Head of caudate nucleus (tissue), 42 donors: Measurements from ENCODE around the gene DHRS1.
A peak's percentile ranks its signal among the peaks of the same experiment; 100 is the strongest.

Experiments
- DNase-seq, 42 donors: peaks; one replicate each; pipeline versions ENCODE4 v3.0.0 to v3.0.0-alpha.2; 2020 to 2021; ENCODE audit warnings: mixed read lengths in 7 of 42
- intact Hi-C: fragments of 100-400 bp; cut with DNase I; formaldehyde crosslinking; loops from one replicate; pipeline ENCODE4 v1.15.0; 2022

Gene DHRS1

GRCh38 chr14:24299255-24300191 is at the start of gene DHRS1, which contains the start of gene NOP9:
DHRS1 (minus strand) TSS chr14:24299780; CDS start chr14:24299106, 674 bp downstream.
NOP9 (plus strand) TSS chr14:24299850; CDS start chr14:24299955, 105 bp downstream.
- DNase-seq: peak; percentile 85 to 97 (median 94)
- intact Hi-C loops: loop anchor here (5.0 kb wide), 1 partner anchor 57 kb away; the partner anchor contains the start of gene TINF2

DNA sequence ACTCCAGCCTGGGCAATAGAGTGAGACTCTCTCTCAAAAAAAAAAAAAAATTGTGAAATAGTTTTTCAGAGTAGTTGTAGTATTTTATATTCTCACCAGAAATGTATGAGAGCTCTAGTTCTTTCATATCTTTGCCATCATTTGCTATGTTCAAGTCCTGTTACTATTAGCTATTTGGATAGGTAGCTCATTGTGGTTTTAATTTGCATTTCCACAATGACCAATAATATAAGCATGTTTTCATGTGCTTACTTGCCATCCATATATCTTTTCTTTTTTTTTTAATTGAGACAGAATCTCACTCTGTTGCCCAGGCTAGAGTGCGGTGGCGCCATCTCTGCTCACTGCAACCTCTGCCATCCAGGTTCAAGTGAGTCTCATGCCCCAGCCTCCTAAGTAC is 48.6 kb upstream of the DHRS1 start:
- intact Hi-C loops: no loop called here

GRCh38 chr14:24347134-24347533 is 47.6 kb upstream of the DHRS1 start:
- intact Hi-C loops: no loop called here
- DNase-seq: no peak

More for the DNA sequence above, 48.6 kb upstream of the DHRS1 start:
- DNase-seq: no peak

DNA sequence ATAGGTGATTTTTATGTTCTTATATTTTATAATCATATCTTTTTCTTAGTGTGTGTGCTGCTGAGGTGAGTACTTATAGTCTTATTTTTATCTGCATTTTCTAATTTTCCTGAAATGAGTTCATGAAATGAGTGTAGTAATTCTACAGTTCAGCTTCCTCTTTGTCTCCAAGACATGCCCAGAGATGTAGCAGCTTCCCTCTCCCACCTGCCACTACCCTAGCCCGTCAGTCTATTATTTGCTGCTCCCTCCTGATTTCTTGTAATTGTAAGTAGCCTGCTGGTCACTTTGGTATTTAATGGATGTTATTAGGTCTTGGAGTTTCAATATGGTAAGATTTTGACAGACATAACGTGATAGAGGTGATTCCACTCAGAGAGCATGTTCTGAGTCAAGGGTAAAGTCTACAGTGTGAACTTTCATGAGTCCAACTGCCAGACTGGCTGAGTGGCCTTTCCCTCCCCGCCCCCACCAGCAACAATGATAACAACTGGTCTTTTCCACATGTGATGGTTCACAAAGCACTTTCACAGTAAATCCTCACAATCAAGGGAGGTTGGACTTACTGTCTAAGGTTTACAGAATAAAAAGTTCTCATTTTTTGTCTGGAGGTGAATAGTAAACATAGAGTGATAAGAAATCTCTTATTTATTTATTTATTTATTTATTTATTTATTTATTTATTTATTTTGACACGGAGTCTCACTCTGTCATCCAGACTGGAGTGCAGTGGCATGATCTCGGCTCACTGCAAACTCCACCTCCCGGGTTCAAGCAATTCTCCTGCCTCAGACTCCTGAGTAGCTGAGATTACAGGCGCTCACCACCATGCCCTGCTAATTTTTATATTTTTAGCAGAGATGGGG is 44.4 kb upstream of the DHRS1 start:
- intact Hi-C loops: no loop called here
- DNase-seq: no peak

GRCh38 chr14:24342889-24343288 is 43.3 kb upstream of the DHRS1 start:
- DNase-seq: no peak
- intact Hi-C loops: no loop called here

DNA sequence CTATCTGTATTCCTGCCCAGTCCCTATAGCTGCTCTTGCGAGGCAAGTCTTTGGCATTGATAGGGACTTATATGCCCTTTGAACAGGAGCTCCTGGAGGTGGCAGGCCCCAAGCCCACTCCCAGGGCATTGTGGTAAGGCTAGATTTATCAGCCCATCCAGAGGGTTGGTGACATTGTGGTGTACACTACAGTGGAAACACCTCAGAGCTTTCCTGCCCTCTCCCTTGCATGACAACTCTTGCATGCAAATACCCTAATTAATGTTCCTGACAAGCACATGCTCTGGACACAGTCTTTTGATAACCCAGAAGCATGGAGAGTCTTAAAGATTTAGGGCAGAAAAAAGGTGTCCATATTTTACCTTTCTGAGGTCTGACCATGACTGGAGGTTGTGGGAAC is 41.0 kb upstream of the DHRS1 start:
- intact Hi-C loops: no loop called here
- no peak for DNase-seq

DNA sequence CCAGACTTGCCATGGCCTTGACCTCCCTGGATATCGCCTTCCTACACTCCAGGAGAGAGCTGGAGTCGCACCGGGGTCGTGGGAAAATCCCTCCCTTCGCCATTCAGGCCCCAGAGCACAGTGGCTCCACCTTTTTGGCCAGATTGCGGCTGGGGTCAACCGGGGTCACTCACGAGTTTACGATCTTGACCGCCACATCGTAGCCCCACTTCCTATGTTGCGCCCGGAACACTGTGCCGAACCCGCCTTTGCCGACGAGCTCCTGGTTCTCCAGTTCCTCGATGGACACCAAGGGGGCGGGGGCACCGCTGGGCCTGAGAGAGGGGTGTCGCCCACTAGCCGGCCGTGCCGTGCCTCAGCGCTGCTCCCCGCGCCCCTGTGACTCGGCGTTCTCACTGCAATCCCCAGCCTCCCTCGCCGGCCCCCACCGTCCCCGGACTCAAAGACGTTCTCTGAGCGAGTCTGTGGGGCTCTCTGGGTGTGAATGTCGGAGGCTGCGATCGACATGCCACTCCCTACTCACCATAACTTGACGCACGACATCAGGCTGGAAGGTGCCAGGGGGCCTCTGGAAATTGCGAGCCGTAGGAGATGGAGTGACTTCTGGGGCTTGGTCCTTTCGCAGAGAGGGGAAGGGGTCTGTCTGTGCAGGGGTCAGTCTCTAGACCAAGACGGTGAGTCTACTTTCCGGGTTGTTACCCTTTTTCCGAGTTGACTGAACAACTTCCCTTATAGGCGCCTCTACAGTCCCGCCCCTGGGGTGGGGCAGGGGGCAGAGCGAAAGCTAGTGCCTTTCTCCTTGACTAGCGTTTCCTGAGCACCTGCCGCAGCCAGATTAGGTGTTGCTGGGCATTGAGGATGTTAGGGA is 39.9 kb upstream of the DHRS1 start, which contains the start of gene RIPK3:
TSS of gene RIPK3 (minus strand) at position 708 of the 868 bp plus-strand sequence. CDS start at position 543, 165 bp downstream.
- peak in 1 of 42 donors; percentile 41 for DNase-seq
- intact Hi-C loops: no loop called here

DNA sequence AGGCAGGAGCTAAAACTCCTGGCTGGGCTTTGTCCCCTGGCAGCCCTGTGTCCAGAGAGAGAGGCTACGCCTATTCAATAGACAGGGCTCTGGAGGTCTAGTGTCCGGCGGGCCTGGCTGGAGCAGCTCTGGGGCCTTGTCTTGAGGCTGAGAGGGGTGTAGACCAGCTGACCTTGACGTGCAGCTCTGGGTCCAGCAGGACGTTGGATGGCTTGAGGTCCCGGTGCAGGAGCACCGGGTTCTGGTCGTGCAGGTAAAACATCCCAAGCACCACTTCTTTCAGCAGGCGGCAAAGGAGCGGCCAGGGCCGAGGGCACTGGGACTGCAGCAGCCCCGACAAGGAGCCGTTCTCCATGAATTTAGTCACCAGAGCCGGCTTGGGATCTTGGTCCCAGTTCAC is 39.3 kb upstream of the DHRS1 start:
- intact Hi-C loops: no loop called here
- no peak for DNase-seq

GRCh38 chr14:24337824-24338175 is 38.2 kb upstream of the DHRS1 start:
- intact Hi-C loops: no loop called here
- DNase-seq: no peak

- no peak for DNase-seq
- intact Hi-C loops: no loop called here
Observed at GRCh38 chr14:24337144-24337823, 37.7 kb upstream of the DHRS1 start.

DNA sequence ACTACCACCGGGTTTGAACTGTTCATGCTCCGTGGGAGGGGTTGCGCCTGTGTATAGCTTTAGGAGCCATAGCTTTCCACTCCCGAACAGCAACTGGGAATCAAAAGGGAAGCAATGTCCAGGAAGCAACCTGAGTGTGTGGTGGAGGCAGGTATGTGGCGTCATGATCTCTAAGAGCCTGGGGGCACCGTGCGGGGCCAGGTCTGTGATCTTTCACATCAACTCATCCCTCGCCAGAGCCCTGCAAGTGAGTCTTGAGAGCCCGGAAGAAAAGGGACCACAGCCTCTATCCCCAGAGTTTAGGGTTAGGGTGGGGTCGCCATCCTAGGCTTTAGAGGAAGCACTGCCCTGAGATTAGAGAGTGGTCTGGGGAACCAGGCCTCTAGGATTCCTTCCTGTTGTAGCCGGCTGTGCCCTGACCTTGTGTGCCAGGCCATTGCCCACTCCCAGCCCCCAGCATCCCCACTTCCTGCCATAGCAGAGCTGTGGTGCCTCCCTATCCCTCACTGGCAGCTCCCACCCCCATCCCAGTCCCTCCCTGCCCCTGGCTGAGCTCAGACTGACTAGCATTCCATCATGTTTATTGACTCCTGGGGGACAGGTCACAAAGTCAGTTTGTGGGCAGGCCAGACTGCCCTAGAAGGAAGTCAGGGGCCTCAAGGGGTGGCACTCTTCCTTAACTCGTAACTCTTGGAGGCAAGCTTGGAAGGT is 36.0 kb upstream of the DHRS1 start:
- no peak for DNase-seq
- intact Hi-C loops: no loop called here

DNA sequence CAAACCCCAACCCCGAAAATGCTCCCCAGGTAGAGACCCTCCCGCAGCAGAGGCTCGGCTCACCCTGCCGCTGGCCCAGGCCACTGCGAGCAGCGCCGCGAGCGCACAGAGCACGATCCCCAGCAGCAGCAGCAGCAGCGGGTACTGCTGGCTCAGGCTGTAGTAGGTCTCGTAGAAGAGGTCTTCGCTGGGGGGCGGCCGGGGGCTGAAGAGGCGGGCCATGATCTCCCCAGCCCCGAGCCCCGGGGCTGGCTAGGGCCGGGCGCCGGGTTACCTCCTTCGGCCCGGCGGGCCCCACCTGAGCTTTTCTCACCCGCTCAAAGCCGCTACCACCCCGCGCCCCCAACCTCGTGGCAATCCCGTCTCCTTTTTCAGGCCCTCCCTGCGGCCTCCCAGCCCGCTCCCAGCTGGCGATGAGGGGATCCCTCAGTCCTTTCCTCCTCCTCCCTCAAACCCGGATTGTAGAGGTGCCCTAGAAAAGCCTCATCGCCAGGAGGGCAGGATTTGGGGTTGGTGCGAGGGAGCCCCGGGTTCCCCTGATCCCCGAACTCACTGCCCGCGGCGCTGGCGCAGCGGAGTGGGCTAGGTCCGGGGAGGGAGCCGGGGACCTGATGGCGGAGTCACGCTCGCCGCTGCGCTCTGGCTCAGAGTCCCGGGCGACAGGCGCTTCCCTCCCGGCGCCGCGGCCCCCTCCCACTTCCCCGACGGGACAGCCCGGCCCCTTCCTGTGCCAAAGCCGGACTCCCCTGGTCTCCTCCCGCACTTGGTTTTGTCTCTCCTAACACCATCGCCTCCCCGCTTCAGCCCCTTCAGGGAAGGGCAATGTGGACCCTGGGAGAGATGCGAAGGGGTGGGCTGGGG is 35.1 kb upstream of the DHRS1 start, which contains the start of gene ADCY4:
TSS of gene ADCY4 (minus strand) at position 641 of the 861 bp plus-strand sequence. CDS start at position 222, 419 bp downstream.
- intact Hi-C loops: loop anchor here (5.0 kb wide), 1 partner anchor 103 kb away; no protein-coding TSS in a partner anchor
- DNase-seq: no peak

DNA sequence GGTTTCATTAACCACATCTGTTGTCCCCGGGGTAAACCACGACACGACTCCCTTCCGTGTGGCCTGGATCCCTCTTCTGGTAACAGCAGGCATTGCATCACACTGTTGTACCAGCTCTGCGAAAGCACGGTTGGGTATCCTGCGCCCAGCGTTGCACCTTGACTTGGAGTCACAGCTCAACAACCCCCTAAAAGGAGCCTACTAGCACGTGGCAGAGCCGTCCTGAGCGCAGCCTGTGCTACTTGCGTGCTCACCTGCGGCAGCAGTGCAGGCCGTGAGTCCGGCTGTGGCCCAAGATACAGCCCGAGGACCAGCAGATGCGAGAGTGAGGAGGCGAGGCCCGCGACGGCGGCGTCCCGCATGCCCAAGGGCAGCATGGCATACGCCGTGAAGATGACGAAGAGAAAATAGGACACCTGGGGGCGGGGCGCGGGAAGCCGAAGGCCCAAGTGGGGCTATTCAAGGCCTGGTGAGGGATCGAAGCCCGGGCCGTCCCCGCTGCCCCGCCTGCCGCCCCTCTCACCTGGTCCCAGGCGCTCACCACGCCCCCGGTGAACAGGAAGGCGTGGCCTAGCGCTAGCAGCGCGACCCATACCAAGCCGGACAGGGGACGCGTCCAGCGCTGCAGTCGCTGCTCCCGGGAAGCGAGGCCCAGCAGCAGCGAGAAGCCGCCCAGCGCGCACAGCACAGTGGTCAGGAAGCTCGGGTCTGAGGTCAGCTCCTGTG is 32.9 kb upstream of the DHRS1 start:
- peak; percentile 48 to 87 (median 72) for DNase-seq
- intact Hi-C loops: loop anchor here (5.0 kb wide), 1 partner anchor 105 kb away; no protein-coding TSS in a partner anchor

- no peak for DNase-seq
- intact Hi-C loops: loop anchor here (5.0 kb wide), 1 partner anchor 106 kb away; no protein-coding TSS in a partner anchor
Observed at GRCh38 chr14:24331731-24332267, 32.2 kb upstream of the DHRS1 start.

- intact Hi-C loops: loop anchor here (5.0 kb wide), 1 partner anchor 106 kb away; no protein-coding TSS in a partner anchor
- no peak for DNase-seq
Observed at GRCh38 chr14:24330973-24331674, 31.5 kb upstream of the DHRS1 start.
